ENCODE results near the gene SEC24B.

SEC24B gene

GRCh38 chr4:109435635-109436034 is 2.0 kb downstream of the SEC24B start:
- TF ChIP-seq ESRRG (CRISPR knock-in tag; IDR thresholded peaks at IDR 0.05) (no peak), PATZ1 (CRISPR knock-in tag; IDR thresholded peaks at IDR 0.05; ENCODE audit: borderline replicate concordance) (no peak), RARB (CRISPR knock-in tag; IDR thresholded peaks at IDR 0.05) (no peak), TOX (CRISPR knock-in tag; IDR thresholded peaks at IDR 0.05; ENCODE audit: borderline replicate concordance) (no peak), ZNF565 (CRISPR knock-in tag; conservative IDR thresholded peaks at IDR 0.05; ENCODE audit: low read depth) (no peak), SNAI2 (CRISPR knock-in tag; IDR thresholded peaks at IDR 0.05) (no peak), POU6F1 (CRISPR knock-in tag; IDR thresholded peaks at IDR 0.05; ENCODE audit: borderline replicate concordance, low read depth) (no peak), CSRNP3 (CRISPR knock-in tag; IDR thresholded peaks at IDR 0.05) (no peak), CSDC2 (CRISPR knock-in tag; IDR thresholded peaks at IDR 0.05) (no peak)
- no peak for ATAC-seq

- TF ChIP-seq ZNF8 (CRISPR knock-in tag; IDR thresholded peaks at IDR 0.05) (no peak), BACH2 (CRISPR knock-in tag; IDR thresholded peaks at IDR 0.05; ENCODE audit: borderline replicate concordance) (no peak), ZFP3 (CRISPR knock-in tag; IDR thresholded peaks at IDR 0.05) (no peak), PATZ1 (CRISPR knock-in tag; IDR thresholded peaks at IDR 0.05; ENCODE audit: borderline replicate concordance) (no peak), CSRNP3 (CRISPR knock-in tag; IDR thresholded peaks at IDR 0.05) (no peak), TOX (CRISPR knock-in tag; IDR thresholded peaks at IDR 0.05; ENCODE audit: borderline replicate concordance) (no peak), ZFP30 (CRISPR knock-in tag; IDR thresholded peaks at IDR 0.05) (no peak), ISL1 (CRISPR knock-in tag; IDR thresholded peaks at IDR 0.05) (no peak), OSR1 (CRISPR knock-in tag; IDR thresholded peaks at IDR 0.05) (no peak)
Observed at GRCh38 chr4:109436504-109436903, 2.9 kb downstream of the SEC24B start.

GRCh38 chr4:109440948-109441347 is 7.3 kb downstream of the SEC24B start:
- TF ChIP-seq SNAI2 (CRISPR knock-in tag; IDR thresholded peaks at IDR 0.05) (no peak), PATZ1 (CRISPR knock-in tag; IDR thresholded peaks at IDR 0.05; ENCODE audit: borderline replicate concordance) (no peak), RARB (CRISPR knock-in tag; IDR thresholded peaks at IDR 0.05) (no peak), OSR1 (CRISPR knock-in tag; IDR thresholded peaks at IDR 0.05) (no peak), PPARA (CRISPR knock-in tag; IDR thresholded peaks at IDR 0.05; ENCODE audit: borderline replicate concordance) (no peak), TOX (CRISPR knock-in tag; IDR thresholded peaks at IDR 0.05; ENCODE audit: borderline replicate concordance) (no peak), GLIS3 (CRISPR knock-in tag; IDR thresholded peaks at IDR 0.05) (no peak), CSDC2 (CRISPR knock-in tag; IDR thresholded peaks at IDR 0.05) (no peak), BACH2 (CRISPR knock-in tag; IDR thresholded peaks at IDR 0.05; ENCODE audit: borderline replicate concordance) (no peak), ZNF70 (CRISPR knock-in tag; IDR thresholded peaks at IDR 0.05) (no peak), ARNTL (CRISPR knock-in tag; IDR thresholded peaks at IDR 0.05; ENCODE audit: borderline replicate concordance, low read depth) (no peak), ZFP30 (CRISPR knock-in tag; IDR thresholded peaks at IDR 0.05) (no peak), TCF4 (CRISPR knock-in tag; IDR thresholded peaks at IDR 0.05; ENCODE audit: borderline replicate concordance) (no peak), ZC3H10 (CRISPR knock-in tag; IDR thresholded peaks at IDR 0.05) (no peak), ZFP3 (CRISPR knock-in tag; IDR thresholded peaks at IDR 0.05) (no peak), CREB5 (CRISPR knock-in tag; IDR thresholded peaks at IDR 0.05; ENCODE audit: low read depth) (no peak), ZNF565 (CRISPR knock-in tag; conservative IDR thresholded peaks at IDR 0.05; ENCODE audit: low read depth) (no peak)
- ATAC-seq: no peak

More at GRCh38 chr4:109436504-109436903, 2.9 kb downstream of the SEC24B start:
- ATAC-seq: no peak
